T47D (cell line): ENCODE results near the gene KRTAP22-2.

Source experiments
- DNase-seq, 2 experiments: peaks; one replicate each; pipeline versions ENCODE4 v3.0.0 to v3.0.0-alpha.2; 2011 to 2012; ENCODE audit warnings: low read depth in 1 of 2, low spot score in 1 of 2
- JUND ChIP-seq: IDR thresholded peaks from 2 replicates; pipeline ENCODE4 v1.6.1; 2012; ENCODE audit warnings: low read depth
- in situ Hi-C: cut with HindIII; loops from 2 replicates; pipeline ENCODE4 v1.10.0; 2016; ENCODE audit warnings: low sequenced_read_pairs, low pct_unique_long_range_greater_than_20kb

The KRTAP22-2 gene

DNA sequence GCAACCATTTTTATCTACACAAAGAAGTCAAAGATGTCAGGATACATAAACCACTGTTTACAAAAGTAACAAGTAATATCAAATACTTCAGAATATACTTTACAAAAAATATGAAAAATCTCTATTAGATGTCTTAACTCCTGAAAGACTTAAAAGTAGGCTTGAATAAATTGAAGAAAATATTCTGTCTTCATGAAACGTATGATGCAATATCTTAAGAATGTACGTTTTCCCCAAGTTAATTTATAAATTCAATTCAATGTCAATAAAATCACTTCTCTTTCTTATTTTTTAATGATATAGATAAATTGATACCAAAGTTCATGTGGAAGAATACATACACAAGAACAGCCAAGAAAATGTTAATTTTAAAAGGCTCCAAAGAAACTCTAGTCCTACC, 35.1 kb downstream of the KRTAP22-2 start:
- in situ Hi-C loops = no loop called here
- no peak for DNase-seq

DNA sequence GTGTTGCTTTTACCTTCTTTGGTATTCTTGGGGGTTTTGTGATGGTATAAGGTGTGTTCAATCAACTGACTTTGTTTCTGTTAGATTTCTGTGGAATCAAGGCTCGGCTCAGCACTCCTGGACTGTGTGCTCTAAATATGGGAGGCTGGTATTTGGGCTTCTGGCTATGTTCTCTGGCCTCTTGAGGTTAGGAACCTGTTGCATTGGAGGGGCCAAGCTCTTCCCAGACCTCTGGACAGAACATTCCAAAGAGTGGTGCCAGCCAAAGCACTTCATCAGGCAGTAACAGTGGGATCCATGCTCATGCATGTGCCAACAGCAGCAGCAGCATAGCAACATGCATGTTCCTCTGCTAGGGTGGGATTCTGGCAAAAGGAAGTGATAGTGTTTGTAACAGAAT, 37.4 kb downstream of the KRTAP22-2 start:
- TF ChIP-seq JUND = no peak
- in situ Hi-C loops = no loop called here
- no peak for DNase-seq

More for the DNA sequence above, 35.1 kb downstream of the KRTAP22-2 start:
- no peak for TF ChIP-seq JUND

DNA sequence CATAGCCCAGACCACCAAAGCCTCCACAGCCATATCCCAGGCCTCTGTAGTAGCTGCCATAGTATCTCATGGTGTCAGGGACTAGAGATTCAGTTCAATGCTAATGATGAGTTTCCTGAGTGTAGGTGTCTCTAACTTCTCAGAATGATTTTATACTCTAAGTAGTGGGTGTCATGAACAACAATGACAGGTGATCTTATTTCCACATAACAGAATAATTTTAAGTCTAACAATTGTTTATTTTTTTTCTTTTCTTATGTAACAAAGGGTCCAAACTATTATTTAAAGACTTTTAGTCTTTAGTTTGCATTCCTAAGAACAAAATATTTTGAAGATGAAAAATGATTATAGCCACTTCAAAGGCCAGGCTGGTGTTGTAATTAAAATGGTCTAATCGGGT, 48.4 kb downstream of the KRTAP22-2 start, which contains the start of gene KRTAP19-6:
TSS of gene KRTAP19-6 (minus strand) at position 101 of the 400 bp plus-strand sequence. CDS start at position 70, 31 bp downstream.
- in situ Hi-C loops = no loop called here
- DNase-seq = no peak
- TF ChIP-seq JUND = no peak
